ENCODE measurements around the gene SIT1. TPM values are rescaled to one million over a fixed set of nuclear protein-coding genes. Genes with fewer than 3 reads are reported as not detected.

SIT1 gene
- total and polyA plus RNA-seq, 2 experiments from 2014 or later: 13.2 to 14.7 TPM

DNA sequence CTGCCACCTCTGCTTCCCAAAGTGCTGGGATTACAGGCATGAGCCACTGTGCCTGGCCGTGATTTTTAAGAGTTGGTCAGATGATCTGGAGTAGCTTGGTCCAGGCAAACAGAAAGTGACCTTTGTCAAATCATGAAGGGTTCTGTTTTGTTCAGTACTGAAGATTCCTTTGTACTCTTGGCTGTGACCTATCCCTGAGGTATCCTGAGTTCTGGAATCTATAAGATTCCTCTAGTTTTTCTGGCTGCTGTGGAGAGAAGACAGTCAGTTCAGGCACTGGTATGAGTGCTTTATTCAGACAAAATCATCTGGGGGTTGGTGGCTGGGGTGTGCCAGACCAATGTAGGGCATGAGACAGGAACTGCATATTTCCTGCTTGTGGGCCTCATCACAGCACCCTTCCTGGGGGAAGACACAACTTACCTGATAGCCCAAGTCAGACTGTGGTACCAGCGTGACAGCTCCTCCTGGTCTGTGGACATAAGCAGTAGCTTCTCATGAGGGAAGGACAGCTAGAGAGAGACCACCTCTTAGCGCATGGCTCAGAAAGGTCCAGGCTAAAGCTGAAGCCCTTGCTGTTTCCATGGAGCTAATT lies 11.1 kb upstream of the SIT1 start:
- H3K36me3 ChIP-seq (ENCODE audit: insufficient read depth): peaks cover 8% of the 10 kb centered on the region; the same call in 1 of the 2 replicates
- H3K27me3 Mint-ChIP-seq (ENCODE audit: insufficient read depth, low read depth, poor library complexity): peaks cover 29% of the 10 kb centered on the region
- H3K27ac Mint-ChIP-seq: peak overlapping the region; percentile 58; the same call in 1 of the 2 replicates
- no peak overlapping the region for H3K27ac ChIP-seq (ENCODE audit: low read depth)
- peaks cover 49% of the 10 kb centered on the region for H3K36me3 Mint-ChIP-seq (ENCODE audit: low read depth)
- H3K4me2 ChIP-seq: no peak overlapping the region
- peaks cover 4% of the 10 kb centered on the region; the same call in 1 of the 2 replicates for H3K27me3 ChIP-seq (ENCODE audit: insufficient read depth)
- H3K4me1 ChIP-seq (ENCODE audit: insufficient read depth): peaks cover 23% of the 10 kb centered on the region
- TF ChIP-seq, protein P1, sequence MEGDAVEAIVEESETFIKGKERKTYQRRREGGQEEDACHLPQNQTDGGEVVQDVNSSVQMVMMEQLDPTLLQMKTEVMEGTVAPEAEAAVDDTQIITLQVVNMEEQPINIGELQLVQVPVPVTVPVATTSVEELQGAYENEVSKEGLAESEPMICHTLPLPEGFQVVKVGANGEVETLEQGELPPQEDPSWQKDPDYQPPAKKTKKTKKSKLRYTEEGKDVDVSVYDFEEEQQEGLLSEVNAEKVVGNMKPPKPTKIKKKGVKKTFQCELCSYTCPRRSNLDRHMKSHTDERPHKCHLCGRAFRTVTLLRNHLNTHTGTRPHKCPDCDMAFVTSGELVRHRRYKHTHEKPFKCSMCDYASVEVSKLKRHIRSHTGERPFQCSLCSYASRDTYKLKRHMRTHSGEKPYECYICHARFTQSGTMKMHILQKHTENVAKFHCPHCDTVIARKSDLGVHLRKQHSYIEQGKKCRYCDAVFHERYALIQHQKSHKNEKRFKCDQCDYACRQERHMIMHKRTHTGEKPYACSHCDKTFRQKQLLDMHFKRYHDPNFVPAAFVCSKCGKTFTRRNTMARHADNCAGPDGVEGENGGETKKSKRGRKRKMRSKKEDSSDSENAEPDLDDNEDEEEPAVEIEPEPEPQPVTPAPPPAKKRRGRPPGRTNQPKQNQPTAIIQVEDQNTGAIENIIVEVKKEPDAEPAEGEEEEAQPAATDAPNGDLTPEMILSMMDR (conservative IDR thresholded peaks at IDR 0.05; ENCODE audit: low read depth in 2 of 2): no peak
- TF ChIP-seq STAT1 (IDR thresholded peaks at IDR 0.05; ENCODE audit: unreplicated experiment) (no peak), POLR2AphosphoS5 (IDR thresholded peaks at IDR 0.05; ENCODE audit: low read depth) (no peak), CREB1 (CRISPR knock-in tag; IDR thresholded peaks at IDR 0.05; ENCODE audit: low read depth) (no peak), ZNF462 (CRISPR knock-in tag; IDR thresholded peaks at IDR 0.05) (no peak), EZH2 (IDR thresholded peaks at IDR 0.05; ENCODE audit: low read depth, unreplicated experiment) (no peak), ZNF331 (CRISPR knock-in tag; IDR thresholded peaks at IDR 0.05; ENCODE audit: low read depth) (no peak), NANOG (IDR thresholded peaks at IDR 0.05; ENCODE audit: borderline replicate concordance) (no peak), EZH2phosphoT487 (IDR thresholded peaks at IDR 0.05; ENCODE audit: unreplicated experiment) (no peak), REST (IDR thresholded peaks at IDR 0.05; ENCODE audit: unreplicated experiment) (no peak), ZNF114 (CRISPR knock-in tag; IDR thresholded peaks at IDR 0.05) (no peak), JUNB (IDR thresholded peaks at IDR 0.05; ENCODE audit: unreplicated experiment) (no peak)
- TF ChIP-seq, protein P2, sequence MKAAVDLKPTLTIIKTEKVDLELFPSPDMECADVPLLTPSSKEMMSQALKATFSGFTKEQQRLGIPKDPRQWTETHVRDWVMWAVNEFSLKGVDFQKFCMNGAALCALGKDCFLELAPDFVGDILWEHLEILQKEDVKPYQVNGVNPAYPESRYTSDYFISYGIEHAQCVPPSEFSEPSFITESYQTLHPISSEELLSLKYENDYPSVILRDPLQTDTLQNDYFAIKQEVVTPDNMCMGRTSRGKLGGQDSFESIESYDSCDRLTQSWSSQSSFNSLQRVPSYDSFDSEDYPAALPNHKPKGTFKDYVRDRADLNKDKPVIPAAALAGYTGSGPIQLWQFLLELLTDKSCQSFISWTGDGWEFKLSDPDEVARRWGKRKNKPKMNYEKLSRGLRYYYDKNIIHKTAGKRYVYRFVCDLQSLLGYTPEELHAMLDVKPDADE (IDR thresholded peaks at IDR 0.05): no peak
- ATAC-seq: no peak
- H2AFZ ChIP-seq: no peak overlapping the region
- H3F3A ChIP-seq (replicated peaks; ENCODE audit: low read depth): peaks cover 25% of the 10 kb centered on the region; the same call in 1 of the 2 replicates
- no peaks in the 10 kb centered on the region; the same call in 1 of the 2 replicates for H4K20me1 ChIP-seq (replicated peaks; ENCODE audit: insufficient read depth)
- no peak for DNase-seq (ENCODE audit: low spot score)
- peaks cover 8% of the 10 kb centered on the region; the same call in 1 of the 2 replicates for H3K79me2 ChIP-seq (replicated peaks; ENCODE audit: insufficient read depth)
- H3K9me2 ChIP-seq (ENCODE audit: insufficient read depth): no peaks in the 10 kb centered on the region
- no peak overlapping the region for H3K4me3 ChIP-seq
- peaks cover 3% of the 10 kb centered on the region for H3K9me3 Mint-ChIP-seq
- H3K4me1 Mint-ChIP-seq: peaks cover 49% of the 10 kb centered on the region
- no peak overlapping the region; the same call in 2 of the 3 replicates for H3K4me3 Mint-ChIP-seq

All from GM23338 (cell line).